ENCODE data around the gene ZNF593OS. TPM values are rescaled to one million over a fixed set of nuclear protein-coding genes. Genes with fewer than 3 reads are reported as not detected.

The ZNF593OS gene
- total RNA-seq, 4 donors from 2014 or later = not detected

DNA sequence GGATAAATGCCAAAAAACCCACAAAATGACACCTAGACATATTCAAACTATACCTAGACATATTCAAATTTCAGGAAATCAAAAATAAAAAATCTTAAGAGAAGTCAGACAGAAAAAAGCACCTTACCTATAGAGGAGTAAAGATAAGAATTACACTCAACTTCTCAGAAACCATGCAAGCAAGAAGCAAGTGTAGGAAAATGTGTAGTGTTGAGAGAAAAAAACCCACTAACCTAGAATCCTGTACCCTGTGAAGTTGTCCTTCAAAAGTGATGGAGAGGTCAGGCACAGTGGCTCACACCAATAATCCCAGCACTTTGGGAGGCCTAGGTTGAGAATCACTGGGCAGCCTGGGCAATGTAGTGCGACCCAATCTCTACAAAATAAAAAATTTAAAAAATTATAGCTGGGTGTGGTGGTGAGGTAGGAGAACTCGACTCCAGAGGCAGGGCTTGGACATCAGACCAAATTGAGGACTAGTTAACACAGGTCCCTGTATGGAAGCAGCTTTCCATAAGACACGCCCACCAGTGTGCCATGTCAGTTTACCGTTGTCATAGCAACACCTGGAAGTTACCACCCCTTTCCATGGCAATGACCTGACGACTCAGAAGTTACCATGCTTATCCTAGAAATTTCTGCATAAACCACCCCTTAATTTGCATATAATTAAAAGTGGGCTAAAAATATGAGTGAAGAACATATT, 39.4 kb downstream of the ZNF593OS start:
- TF ChIP-seq, protein P1, sequence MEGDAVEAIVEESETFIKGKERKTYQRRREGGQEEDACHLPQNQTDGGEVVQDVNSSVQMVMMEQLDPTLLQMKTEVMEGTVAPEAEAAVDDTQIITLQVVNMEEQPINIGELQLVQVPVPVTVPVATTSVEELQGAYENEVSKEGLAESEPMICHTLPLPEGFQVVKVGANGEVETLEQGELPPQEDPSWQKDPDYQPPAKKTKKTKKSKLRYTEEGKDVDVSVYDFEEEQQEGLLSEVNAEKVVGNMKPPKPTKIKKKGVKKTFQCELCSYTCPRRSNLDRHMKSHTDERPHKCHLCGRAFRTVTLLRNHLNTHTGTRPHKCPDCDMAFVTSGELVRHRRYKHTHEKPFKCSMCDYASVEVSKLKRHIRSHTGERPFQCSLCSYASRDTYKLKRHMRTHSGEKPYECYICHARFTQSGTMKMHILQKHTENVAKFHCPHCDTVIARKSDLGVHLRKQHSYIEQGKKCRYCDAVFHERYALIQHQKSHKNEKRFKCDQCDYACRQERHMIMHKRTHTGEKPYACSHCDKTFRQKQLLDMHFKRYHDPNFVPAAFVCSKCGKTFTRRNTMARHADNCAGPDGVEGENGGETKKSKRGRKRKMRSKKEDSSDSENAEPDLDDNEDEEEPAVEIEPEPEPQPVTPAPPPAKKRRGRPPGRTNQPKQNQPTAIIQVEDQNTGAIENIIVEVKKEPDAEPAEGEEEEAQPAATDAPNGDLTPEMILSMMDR (IDR thresholded peaks at IDR 0.05) = no peak
- TF ChIP-seq POLR2A (IDR thresholded peaks at IDR 0.05) = no peak
- TF ChIP-seq EP300 (IDR thresholded peaks at IDR 0.05) = no peak
- Histone ChIP-seq H3K27ac (no peak overlapping the region), H3K4me3 (no peak overlapping the region), H3K4me1 (peaks cover 0 to 12% (median 9%) of the 10 kb centered on the region in 4 donors), H3K27me3 (no peaks in the 10 kb centered on the region), H3K36me3 (no peaks in the 10 kb centered on the region), H3K9me3 (no peaks in the 10 kb centered on the region)
- no peak for DNase-seq (ENCODE audit: low spot score in 2 of 2)
- WGBS, 2 donors = 74 to 79% methylated on average over 5 of the region's 5 CpGs

GRCh38 chr1:26130695-26131094, 40.9 kb downstream of the ZNF593OS start:
- no peak for DNase-seq (ENCODE audit: low spot score in 2 of 2)
- H3K4me3 ChIP-seq = no peak overlapping the region
- WGBS, 2 donors = 67 to 75% methylated on average over 1 of the region's 1 CpG

DNA sequence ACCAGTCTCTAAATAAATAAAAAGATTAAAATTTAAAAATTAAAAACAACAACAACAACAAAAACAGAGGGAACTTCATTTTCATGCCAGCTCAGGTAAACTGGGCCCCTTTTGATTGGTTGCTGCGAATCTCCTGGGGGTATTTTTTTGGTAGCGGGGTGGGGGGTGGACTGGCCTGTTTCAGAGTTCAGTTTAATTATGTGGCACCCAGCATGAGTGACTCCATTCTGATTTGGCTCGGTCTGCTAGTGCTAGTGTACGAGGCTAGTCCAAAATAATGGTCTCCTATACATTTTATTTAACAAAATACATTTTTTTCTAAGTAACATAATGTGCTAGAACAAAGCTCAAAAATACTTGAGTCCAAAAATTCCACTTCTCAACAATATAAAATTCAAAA, 41.9 kb downstream of the ZNF593OS start:
- Histone ChIP-seq H3K36me3 (no peaks in the 10 kb centered on the region), H3K4me3 (no peak overlapping the region), H3K9me3 (no peaks in the 10 kb centered on the region), H3K27ac (no peak overlapping the region), H3K27me3 (no peaks in the 10 kb centered on the region), H3K4me1 (peaks cover 0 to 34% (median 22%) of the 10 kb centered on the region in 4 donors)
- TF ChIP-seq, protein P1 (IDR thresholded peaks at IDR 0.05) = no peak
- TF ChIP-seq EP300 (IDR thresholded peaks at IDR 0.05) (no peak), POLR2A (IDR thresholded peaks at IDR 0.05) (no peak)
- 85 to 88% methylated on average over 4 of the region's 4 CpGs for WGBS, 2 donors
- no peak for DNase-seq (ENCODE audit: low spot score in 2 of 2)

More at GRCh38 chr1:26130695-26131094, 40.9 kb downstream of the ZNF593OS start:
- H3K9me3 ChIP-seq = no peaks in the 10 kb centered on the region
- TF ChIP-seq POLR2A (IDR thresholded peaks at IDR 0.05) = no peak
- H3K27me3 ChIP-seq = no peaks in the 10 kb centered on the region
- no peaks in the 10 kb centered on the region for H3K36me3 ChIP-seq
- H3K4me1 ChIP-seq = peaks cover 0 to 25% (median 20%) of the 10 kb centered on the region in 4 donors
- H3K27ac ChIP-seq = no peak overlapping the region

DNA sequence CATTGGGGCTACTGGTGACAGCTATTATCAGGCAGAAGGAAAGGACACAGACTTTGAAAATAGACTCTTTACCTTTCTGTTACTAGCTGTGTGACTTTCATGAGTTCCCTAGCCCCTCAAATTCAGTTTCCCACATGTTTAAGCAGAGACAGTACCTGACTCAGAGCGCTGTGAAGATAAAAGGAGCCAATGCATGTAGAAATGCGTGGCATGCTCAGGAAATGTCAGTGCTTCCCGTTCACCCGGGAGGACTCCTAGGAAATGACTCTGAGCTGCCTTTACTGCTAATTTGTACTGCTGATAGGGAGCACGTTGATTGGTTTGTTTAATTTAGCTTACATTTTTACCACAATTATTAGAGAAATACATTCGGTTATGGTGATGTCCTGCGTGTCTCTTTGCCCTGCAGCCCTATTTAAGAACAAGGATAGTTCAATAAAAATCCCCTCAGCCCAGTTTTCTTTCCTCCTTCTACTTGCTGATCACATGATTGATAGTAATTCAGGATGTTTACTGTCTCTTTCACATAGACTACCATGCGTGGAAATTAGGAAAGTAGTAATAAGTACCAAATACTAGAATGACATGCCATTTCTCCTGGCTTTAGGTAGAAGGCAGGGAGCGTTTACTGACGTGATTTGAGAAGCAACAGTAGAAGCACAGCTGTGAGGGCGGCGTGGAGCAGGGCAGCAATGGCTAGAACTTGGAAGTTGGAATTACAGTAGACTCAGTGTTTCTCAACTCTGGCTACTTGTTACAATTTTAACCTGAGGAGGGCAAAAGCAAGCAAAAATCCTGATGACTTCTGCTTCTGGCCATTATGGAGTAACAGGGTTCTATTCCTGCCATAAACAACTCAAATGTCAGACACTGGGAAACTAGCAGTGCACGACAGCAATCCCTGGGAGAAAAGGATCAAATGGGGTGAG, 44.1 kb downstream of the ZNF593OS start:
- Histone ChIP-seq H3K27me3 (no peaks in the 10 kb centered on the region), H3K4me1 (peaks cover 0 to 41% (median 22%) of the 10 kb centered on the region in 4 donors), H3K9me3 (no peaks in the 10 kb centered on the region), H3K36me3 (peaks cover 0 to 9% (median 0%) of the 10 kb centered on the region in 3 donors), H3K4me3 (no peak overlapping the region), H3K27ac (peak overlapping the region in 3 of 4 donors; percentile 26 to 66 (median 48))
- WGBS, 2 donors = 51 to 55% methylated on average over 13 of the region's 13 CpGs
- no peak for DNase-seq (ENCODE audit: low spot score in 2 of 2)
- TF ChIP-seq POLR2A (IDR thresholded peaks at IDR 0.05) = no peak
- no peak for TF ChIP-seq EP300 (IDR thresholded peaks at IDR 0.05)

DNA sequence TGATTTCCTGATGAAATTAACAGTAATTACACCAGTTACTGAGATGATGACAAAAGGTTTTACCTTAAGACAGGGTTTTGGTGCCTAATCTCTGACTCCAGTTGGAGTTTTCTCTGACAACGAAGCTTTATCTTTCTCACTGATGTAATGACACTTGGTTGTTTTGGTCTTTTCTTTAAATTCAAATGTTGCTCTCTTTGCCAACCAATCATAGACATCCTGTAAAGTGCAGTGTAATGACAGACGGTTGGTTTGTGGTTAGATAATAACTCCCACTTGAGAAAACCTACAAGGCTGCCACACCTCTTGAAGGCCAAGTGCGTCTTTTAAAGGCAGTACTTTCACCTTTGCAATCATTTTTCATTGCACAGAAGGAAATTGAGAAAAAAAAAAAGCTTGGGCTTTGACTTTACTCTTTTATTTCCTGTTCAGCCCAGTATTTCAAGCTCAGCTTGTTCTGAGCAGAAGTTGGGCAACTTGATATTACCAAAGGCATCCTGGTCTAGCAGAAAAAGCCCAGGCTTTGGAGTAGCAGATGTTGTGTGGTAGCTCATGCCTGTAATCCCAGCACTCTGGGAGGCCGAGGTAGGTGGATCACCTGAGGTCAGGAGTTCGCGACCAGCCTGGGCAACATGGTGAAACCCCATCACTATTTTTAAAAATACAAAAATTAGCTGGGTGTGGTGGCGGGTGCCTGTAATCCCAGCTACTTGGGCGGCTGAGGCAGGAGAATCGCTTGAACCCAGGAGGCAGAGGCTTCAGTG, 45.1 kb downstream of the ZNF593OS start:
- Histone ChIP-seq H3K9me3 (no peaks in the 10 kb centered on the region), H3K27me3 (no peaks in the 10 kb centered on the region), H3K4me3 (no peak overlapping the region), H3K27ac (peak overlapping the region in 3 of 4 donors; percentile 11 to 66 (median 56)), H3K36me3 (peaks cover 0 to 19% (median 0%) of the 10 kb centered on the region in 3 donors), H3K4me1 (peaks cover 0 to 41% (median 22%) of the 10 kb centered on the region in 4 donors)
- DNase-seq (ENCODE audit: low spot score in 2 of 2) = no peak
- TF ChIP-seq, protein P1 (IDR thresholded peaks at IDR 0.05) = no peak
- peak in 1 of 2 donors; percentile 40 for TF ChIP-seq EP300 (IDR thresholded peaks at IDR 0.05)
- 67 to 70% methylated on average over 9 of the region's 9 CpGs for WGBS, 2 donors

Measured in tibial nerve (tissue), 4 donors.